GM21717 (cell line): ENCODE results near the gene POGLUT2.
A peak's percentile ranks its signal among the peaks of the same experiment; 100 is the strongest.
"Not testable (repeated sequence)": the region's sequence is repeated elsewhere in the genome, so short reads cannot be mapped to it uniquely, and the experiment has no call there.

Experiments
- ATAC-seq: cut with Tn5 transposase; IDR thresholded peaks from one replicate; pipeline ENCODE4 v1.9.1; 2021; ENCODE audit warnings: mild to moderate bottlenecking, moderate library complexity; ENCODE audit not compliant: unreplicated experiment

Gene POGLUT2

GRCh38 chr13:102807699-102808098 is 8.9 kb upstream of the POGLUT2 start:
- ATAC-seq, result no peak

GRCh38 chr13:102805680-102806079 is 6.9 kb upstream of the POGLUT2 start:
- no peak for ATAC-seq

GRCh38 chr13:102800145-102801041 is 1.6 kb upstream of the POGLUT2 start:
- ATAC-seq, result peak; percentile 80

- ATAC-seq, result peak; percentile 5
Observed at GRCh38 chr13:102799426-102800144, 809 bp upstream of the POGLUT2 start.

GRCh38 chr13:102793611-102794355 is 5.0 kb downstream of the POGLUT2 start:
- no peak for ATAC-seq

GRCh38 chr13:102792396-102792795 is 6.4 kb downstream of the POGLUT2 start:
- no peak for ATAC-seq

- no peak for ATAC-seq
Observed at GRCh38 chr13:102788683-102789082, 10.1 kb downstream of the POGLUT2 start.

- no peak for ATAC-seq
Observed at GRCh38 chr13:102784483-102784882, 14.3 kb downstream of the POGLUT2 start.

- no peak for ATAC-seq
Observed at GRCh38 chr13:102781591-102781990, 17.2 kb downstream of the POGLUT2 start.

GRCh38 chr13:102780656-102781055 is 18.1 kb downstream of the POGLUT2 start:
- not testable (repeated sequence) for ATAC-seq

GRCh38 chr13:102779436-102780159 is 19.2 kb downstream of the POGLUT2 start:
- ATAC-seq, result no peak

GRCh38 chr13:102777736-102778135 is 21.0 kb downstream of the POGLUT2 start:
- ATAC-seq, result no peak

GRCh38 chr13:102776271-102776670 is 22.5 kb downstream of the POGLUT2 start:
- ATAC-seq, result no peak

- no peak for ATAC-seq
Observed at GRCh38 chr13:102774591-102775520, 23.9 kb downstream of the POGLUT2 start.

- ATAC-seq, result no peak
Observed at GRCh38 chr13:102774214-102774568, 24.6 kb downstream of the POGLUT2 start.

GRCh38 chr13:102773441-102774213 is 25.1 kb downstream of the POGLUT2 start, which contains the start of gene TEX30:
TSS of gene TEX30 (minus strand) at chr13:102773786. CDS start at chr13:102770026, 3,760 bp downstream.
- ATAC-seq, result peak; percentile 95

- no peak for ATAC-seq
Observed at GRCh38 chr13:102772042-102772425, 26.7 kb downstream of the POGLUT2 start.

GRCh38 chr13:102771298-102772041 is 27.3 kb downstream of the POGLUT2 start:
- no peak for ATAC-seq
